GM12878 (cell line): ENCODE measurements around the gene TASOR. TPM values are rescaled to one million over a fixed set of nuclear protein-coding genes. Genes with fewer than 3 reads are reported as not detected.

ENCODE experiments used
- ATAC-seq: fragments of 200-7000 bp; cut with Tn5 transposase; 3 replicates; pipeline ENCODE4 v1.9.1; 2020; ENCODE audit warnings: mild to moderate bottlenecking, moderate library complexity
- BruUV-seq: library from RNA; stranded (reverse); fragments of 400-500 nt; replicated peaks from 2 replicates; lab custom pipeline; 2021; lab: Mats Ljungman, UMichigan
- CTCF ChIA-PET: fragments of 300-600 bp; sonication (Branson Sonifier 250); formaldehyde crosslinking; extraction: SDS; loops from one replicate; lab custom pipeline; 2021; ENCODE audit warnings: inconsistent platforms; lab: Yijun Ruan, JAX
- POLR2A ChIA-PET: fragments of 350-600 bp; formaldehyde crosslinking; extraction: SDS; loops from one replicate; lab custom pipeline; 2021; ENCODE audit warnings: inconsistent platforms; lab: Charles Lee
- RAD21 ChIA-PET: fragments of 300-600 bp; sonication (Branson Sonifier 250); formaldehyde crosslinking; loops from one replicate; lab custom pipeline; 2023; ENCODE audit warnings: antibody characterized with exemption; ENCODE audit not compliant: unreplicated experiment; lab: Charles Lee
- SMC1A ChIA-PET: fragments of 300-600 bp; sonication (Branson Sonifier 250); formaldehyde crosslinking; loops from one replicate; lab custom pipeline; 2023; ENCODE audit not compliant: unreplicated experiment, uncharacterized antibody; lab: Charles Lee
- DNase-seq: peaks from one replicate; pipeline ENCODE4 v3.0.0-alpha.2; 2011; ENCODE audit warnings: low read depth, low spot score
- FAIRE-seq: peaks from 3 replicates; lab custom pipeline; 2011; peaks lifted over from hg19 to GRCh38; lab: Jason Lieb, UNC
- H2AFZ ChIP-seq: 2 replicates; pipeline ENCODE4 v1.6.0; 2011; ENCODE audit warnings: low read depth, low read length, control low read depth; ENCODE audit not compliant: control insufficient read depth
- H3K27ac ChIP-seq: 2 replicates; pipeline ENCODE4 v1.5.1; 2011; ENCODE audit warnings: control low read depth; ENCODE audit not compliant: control insufficient read depth, insufficient read depth
- H3K27me3 ChIP-seq, 2 experiments: replicated peaks in 1 of 2; 2 replicates each; pipeline versions ENCODE4 v1.6.0 to v1.6.1; 2011; ENCODE audit warnings: low read length in 1 of 2; ENCODE audit not compliant: control insufficient read depth in 2 of 2, insufficient read depth in 2 of 2
- H3K36me3 ChIP-seq, 2 experiments: 2 replicates each; pipeline ENCODE4 v1.5.1; 2011; ENCODE audit warnings: low read length in 1 of 2; ENCODE audit not compliant: control insufficient read depth in 2 of 2, insufficient read depth in 2 of 2
- H3K4me1 ChIP-seq: 2 replicates; pipeline ENCODE4 v1.6.1; 2011; ENCODE audit warnings: mild to moderate bottlenecking, low read length, moderate library complexity, mixed read lengths; ENCODE audit not compliant: control insufficient read depth, insufficient read depth
- H3K4me2 ChIP-seq: 2 replicates; pipeline ENCODE4 v1.6.0; 2011; ENCODE audit warnings: control low read depth; ENCODE audit not compliant: control insufficient read depth, insufficient read depth
- H3K4me3 ChIP-seq: fragments of 200-600 bp; sonication (generic); 2 replicates; pipeline ENCODE4 v1.5.1; 2016
- H3K79me2 ChIP-seq: 2 replicates; pipeline ENCODE4 v1.6.0; 2011; ENCODE audit warnings: low read length; ENCODE audit not compliant: control insufficient read depth, insufficient read depth
- H3K9ac ChIP-seq: 2 replicates; pipeline ENCODE4 v1.8.0; 2011; ENCODE audit warnings: low read length, control low read depth, mixed read lengths; ENCODE audit not compliant: control insufficient read depth, insufficient read depth
- H3K9me3 ChIP-seq: replicated peaks from 3 replicates; pipeline ENCODE4 v1.5.1; 2011; ENCODE audit warnings: mild to moderate bottlenecking, low read length; ENCODE audit not compliant: control insufficient read depth, insufficient read depth
- H4K20me1 ChIP-seq: 2 replicates; pipeline ENCODE4 v1.6.0; 2011; ENCODE audit not compliant: control insufficient read depth, insufficient read depth
- BCLAF1 ChIP-seq: fragments of 450-650 bp; IDR thresholded peaks from 2 replicates; pipeline ENCODE4 v1.6.1; 2017; ENCODE audit warnings: antibody characterized with exemption, mild to moderate bottlenecking, moderate library complexity
- CEBPB ChIP-seq, 2 experiments: fragments of 150-350 bp in 1 of 2; IDR thresholded peaks; 2 replicates each; pipeline ENCODE4 v1.6.1; 2012 to 2014; ENCODE audit warnings: low read depth in 2 of 2, low read length in 2 of 2, borderline replicate concordance in 1 of 2, inconsistent platforms in 1 of 2
- MYC ChIP-seq: IDR thresholded peaks from 2 replicates; pipeline ENCODE4 v1.6.1; 2011; ENCODE audit warnings: mild to moderate bottlenecking, low read length, moderate library complexity, inconsistent platforms; ENCODE audit not compliant: insufficient read depth, insufficient replicate concordance, insufficient read length, severe bottlenecking
- NR2C2 ChIP-seq: IDR thresholded peaks from 2 replicates; pipeline ENCODE4 v1.6.1; 2011; ENCODE audit warnings: borderline replicate concordance, low read depth; ENCODE audit not compliant: control insufficient read depth, insufficient read length
- PBX3 ChIP-seq: IDR thresholded peaks from 2 replicates; pipeline ENCODE4 v1.6.1; 2011; ENCODE audit warnings: mild to moderate bottlenecking, low read depth, low read length, moderate library complexity; ENCODE audit not compliant: insufficient replicate concordance
- POLR2AphosphoS5 ChIP-seq: IDR thresholded peaks from 2 replicates; pipeline ENCODE4 v1.6.1; 2011; ENCODE audit warnings: mild to moderate bottlenecking, low read length, inconsistent platforms
- SP1 ChIP-seq: IDR thresholded peaks from one replicate; pipeline ENCODE4 v1.6.1; 2011; ENCODE audit warnings: low read depth, low read length
- SREBF2 ChIP-seq: IDR thresholded peaks from 2 replicates; pipeline ENCODE4 v1.6.1; 2012; ENCODE audit warnings: mild to moderate bottlenecking, low read length
- ZNF622 ChIP-seq: fragments of 450-650 bp; IDR thresholded peaks from 2 replicates; pipeline ENCODE4 v1.6.1; 2017; ENCODE audit warnings: mild to moderate bottlenecking, inconsistent platforms
- in situ Hi-C: fragments of 300-500 bp; cut with MboI; formaldehyde crosslinking; loops from 9 replicates; pipeline ENCODE4 v1.14.3; 2018; ENCODE audit warnings: mixed read lengths
- intact Hi-C: fragments of 100-400 bp; cut with micrococcal nuclease; formaldehyde crosslinking; loops from one replicate; pipeline ENCODE4 v1.14.2; 2022; ENCODE audit not compliant: unreplicated experiment
- polyA plus RNA-seq, 11 experiments: library from polyadenylated mRNA; depleted of rRNA in 4 of 11; unstranded in 6 of 11; stranded (reverse) in 5 of 11; fragments of >200 nt; fragmentation: Nextera tagmentation in 4 of 11; fragmentation: Illumina TruSeq in 1 of 11; extraction: Ambion mirVana in 4 of 11; extraction: Trizol in 1 of 11; gene quantifications; 1 replicate in 1 of 11; 2 replicates in 10 of 11; pipeline versions ENCODE4 v1.2.1 to v1.2.3, GENCODE V29; 2011 to 2016; ENCODE audit warnings: inconsistent platforms in 2 of 11, missing spikeins in 2 of 11, low read depth in 1 of 11
- total RNA-seq, 4 experiments: library from RNA; depleted of rRNA in 3 of 4; stranded (reverse); fragments of >200 nt in 3 of 4; fragmentation: Illumina TruSeq in 1 of 4; extraction: Trizol in 1 of 4; gene quantifications; 2 replicates each; pipeline versions ENCODE4 v1.2.1 to v1.2.3, GENCODE V29; 2013 to 2021

TASOR gene
- total and polyA plus RNA-seq, 10 of the 15 experiments (the other 5 are each of a cell fraction or from before 2014, with no cell fraction given), result 29.6 to 95.1 (median 52.6) TPM

GRCh38 chr3:56706629-56707028, 23.6 kb upstream of the TASOR start:
- in situ Hi-C loops, result no loop called here
- H2AFZ ChIP-seq, result no peak overlapping the region
- DNase-seq, result no peak
- ChIA-PET POLR2A (interaction anchor here (5.6 kb wide), 1 partner anchor 93 kb away, joined by 74 read pairs; the partner anchor contains the start of gene ARHGEF3), SMC1A (interaction anchor here (3.5 to 7.6 kb wide), 3 partner anchors 12 to 282 kb away, joined by 18 to 411 read pairs (median 182); partner anchors contain the start of gene ARHGEF3), CTCF (interaction anchor here (7.4 to 8.5 kb wide), 2 partner anchors 95 to 281 kb away, joined by 231 to 429 read pairs; partner anchors contain the start of gene ARHGEF3)
- H3K4me2 ChIP-seq, result no peak overlapping the region
- H3K4me1 ChIP-seq, result peaks cover 10% of the 10 kb centered on the region; the same call in 1 of the 2 replicates
- no peak overlapping the region for H3K4me3 ChIP-seq
- H3K27me3 ChIP-seq, result no peaks in the 10 kb centered on the region
- no peak overlapping the region for H3K27ac ChIP-seq
- no peaks in the 10 kb centered on the region for H3K36me3 ChIP-seq
- FAIRE-seq, result no peak
- no peak overlapping the region for H3K9ac ChIP-seq
- no peaks in the 10 kb centered on the region for H3K79me2 ChIP-seq
- no TSS peak for BruUV-seq
- H3K9me3 ChIP-seq, result no peaks in the 10 kb centered on the region; the same call in 2 of the 3 replicates
- no peaks in the 10 kb centered on the region for H4K20me1 ChIP-seq
- intact Hi-C loops, result loop anchor here (10.0 kb wide), 1 partner anchor 358 kb away; the partner anchor contains the start of gene SPATA12
- ATAC-seq, result no peak
- TF ChIP-seq MYC (no peak), ZNF622 (no peak), PBX3 (no peak), SREBF2 (no peak), CEBPB (IDR thresholded peaks at IDR 0.05; ENCODE audit: borderline replicate concordance in 1 of 2, low read depth in 2 of 2, low read length in 2 of 2) (no peak), NR2C2 (no peak), POLR2AphosphoS5 (no peak), SP1 (no peak), BCLAF1 (no peak)
- TF ChIP-seq, all 136 proteins: peak for 0
- RAD21 ChIA-PET, result interaction anchor here (3.3 to 7.4 kb wide), 3 partner anchors 18 to 282 kb away, joined by 20 to 388 read pairs (median 48); partner anchors contain the start of gene ARHGEF3
